HFFc6 (cell line): ENCODE data around the gene SPATA31C2. TPM values are rescaled to one million over a fixed set of nuclear protein-coding genes. Genes with fewer than 3 reads are reported as not detected.
A peak's percentile ranks its signal among the peaks of the same experiment; 100 is the strongest.

Experiments
- DNase-seq: peaks from one replicate; pipeline ENCODE4 v3.0.0-alpha.2; 2018
- H3K27ac Mint-ChIP-seq: 2 replicates; pipeline ENCODE4 v1.8.0; 2020; ENCODE audit warnings: mild to moderate bottlenecking, mixed read lengths
- H3K27me3 Mint-ChIP-seq: 2 replicates; pipeline ENCODE4 v1.8.0; 2021; ENCODE audit warnings: mild to moderate bottlenecking, moderate library complexity, mixed read lengths; ENCODE audit not compliant: insufficient read depth
- H3K36me3 Mint-ChIP-seq: 2 replicates; pipeline ENCODE4 v1.8.0; 2021; ENCODE audit warnings: low read depth, mixed read lengths
- H3K4me1 Mint-ChIP-seq: 2 replicates; pipeline ENCODE4 v1.8.0; 2020; ENCODE audit warnings: low read depth, mixed read lengths
- H3K4me3 Mint-ChIP-seq: 2 replicates; pipeline ENCODE4 v1.8.0; 2020; ENCODE audit warnings: mild to moderate bottlenecking, moderate library complexity, mixed read lengths
- H3K9me3 Mint-ChIP-seq: 2 replicates; pipeline ENCODE4 v1.8.0; 2020; ENCODE audit warnings: mild to moderate bottlenecking, mixed read lengths
- total RNA-seq, 6 experiments: library from RNA; stranded (reverse); fragmentation: NEBNext Ultra II Directional; extraction: Animal tissue kit (Norgen Biotek cat#: 25700); gene quantifications; 2 replicates in 1 of 6; 3 replicates in 5 of 6; pipeline ENCODE4 v1.2.3, GENCODE V29; 2021
- TF ChIP-seq, protein P1 (sequence below): fragments of 200-600 bp; sonication (generic); IDR thresholded peaks from 2 replicates; pipeline ENCODE4 v1.5.0; 2021; ENCODE audit warnings: antibody characterized with exemption, mild to moderate bottlenecking

SPATA31C2 gene
- total RNA-seq, 6 experiments from 2014 or later: not detected

DNA sequence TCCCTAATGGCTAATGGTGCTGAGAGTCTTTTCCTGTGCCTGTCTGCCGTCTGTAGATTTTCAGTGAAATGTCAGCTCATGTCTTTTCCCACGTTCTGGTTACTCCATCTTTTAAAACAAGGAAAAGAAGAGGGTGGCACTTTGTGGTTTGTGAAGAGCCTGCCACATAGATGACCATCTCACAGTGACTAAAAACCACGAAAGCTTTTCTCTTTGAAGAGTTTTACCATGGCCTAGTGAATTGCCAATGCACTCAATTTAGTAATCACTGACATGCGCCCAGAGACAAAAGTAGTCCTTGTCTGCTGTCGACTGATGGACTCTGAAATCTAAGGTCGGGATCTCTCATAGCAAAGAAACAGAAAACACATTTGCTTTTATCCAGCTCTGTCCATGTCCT is 50.4 kb downstream of the SPATA31C2 start:
- peaks cover 3% of the 10 kb centered on the region for H3K27me3 Mint-ChIP-seq
- H3K4me3 Mint-ChIP-seq: no peak overlapping the region
- TF ChIP-seq, protein P1, sequence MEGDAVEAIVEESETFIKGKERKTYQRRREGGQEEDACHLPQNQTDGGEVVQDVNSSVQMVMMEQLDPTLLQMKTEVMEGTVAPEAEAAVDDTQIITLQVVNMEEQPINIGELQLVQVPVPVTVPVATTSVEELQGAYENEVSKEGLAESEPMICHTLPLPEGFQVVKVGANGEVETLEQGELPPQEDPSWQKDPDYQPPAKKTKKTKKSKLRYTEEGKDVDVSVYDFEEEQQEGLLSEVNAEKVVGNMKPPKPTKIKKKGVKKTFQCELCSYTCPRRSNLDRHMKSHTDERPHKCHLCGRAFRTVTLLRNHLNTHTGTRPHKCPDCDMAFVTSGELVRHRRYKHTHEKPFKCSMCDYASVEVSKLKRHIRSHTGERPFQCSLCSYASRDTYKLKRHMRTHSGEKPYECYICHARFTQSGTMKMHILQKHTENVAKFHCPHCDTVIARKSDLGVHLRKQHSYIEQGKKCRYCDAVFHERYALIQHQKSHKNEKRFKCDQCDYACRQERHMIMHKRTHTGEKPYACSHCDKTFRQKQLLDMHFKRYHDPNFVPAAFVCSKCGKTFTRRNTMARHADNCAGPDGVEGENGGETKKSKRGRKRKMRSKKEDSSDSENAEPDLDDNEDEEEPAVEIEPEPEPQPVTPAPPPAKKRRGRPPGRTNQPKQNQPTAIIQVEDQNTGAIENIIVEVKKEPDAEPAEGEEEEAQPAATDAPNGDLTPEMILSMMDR: no peak
- H3K36me3 Mint-ChIP-seq: no peaks in the 10 kb centered on the region
- H3K27ac Mint-ChIP-seq: no peak overlapping the region
- H3K4me1 Mint-ChIP-seq: peaks cover 3% of the 10 kb centered on the region
- DNase-seq: no peak
- no peaks in the 10 kb centered on the region for H3K9me3 Mint-ChIP-seq

DNA sequence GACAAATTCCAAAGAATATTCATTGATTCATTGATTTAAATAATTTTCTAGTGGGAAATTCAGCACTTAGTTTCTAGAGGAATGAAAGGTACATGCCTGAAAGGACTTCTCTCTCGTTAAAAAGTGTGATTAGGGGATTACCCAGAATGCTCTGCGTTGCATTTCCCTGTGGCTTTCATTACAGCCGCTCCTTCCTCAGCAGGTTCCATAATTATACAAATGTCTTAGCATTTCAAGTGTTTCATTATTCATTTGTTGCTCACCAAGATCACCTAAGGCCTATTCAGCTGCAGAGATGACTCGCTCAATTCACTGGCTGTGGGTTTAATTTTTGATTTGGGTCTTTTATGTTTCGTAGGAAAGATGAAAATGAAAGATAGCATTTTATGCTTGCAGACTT is 52.8 kb downstream of the SPATA31C2 start:
- no peaks in the 10 kb centered on the region for H3K4me1 Mint-ChIP-seq
- H3K4me3 Mint-ChIP-seq: no peak overlapping the region
- no peak overlapping the region for H3K27ac Mint-ChIP-seq
- H3K27me3 Mint-ChIP-seq: peaks cover 11% of the 10 kb centered on the region
- DNase-seq: no peak
- no peaks in the 10 kb centered on the region for H3K36me3 Mint-ChIP-seq
- TF ChIP-seq, protein P1: no peak
- H3K9me3 Mint-ChIP-seq: no peaks in the 10 kb centered on the region

DNA sequence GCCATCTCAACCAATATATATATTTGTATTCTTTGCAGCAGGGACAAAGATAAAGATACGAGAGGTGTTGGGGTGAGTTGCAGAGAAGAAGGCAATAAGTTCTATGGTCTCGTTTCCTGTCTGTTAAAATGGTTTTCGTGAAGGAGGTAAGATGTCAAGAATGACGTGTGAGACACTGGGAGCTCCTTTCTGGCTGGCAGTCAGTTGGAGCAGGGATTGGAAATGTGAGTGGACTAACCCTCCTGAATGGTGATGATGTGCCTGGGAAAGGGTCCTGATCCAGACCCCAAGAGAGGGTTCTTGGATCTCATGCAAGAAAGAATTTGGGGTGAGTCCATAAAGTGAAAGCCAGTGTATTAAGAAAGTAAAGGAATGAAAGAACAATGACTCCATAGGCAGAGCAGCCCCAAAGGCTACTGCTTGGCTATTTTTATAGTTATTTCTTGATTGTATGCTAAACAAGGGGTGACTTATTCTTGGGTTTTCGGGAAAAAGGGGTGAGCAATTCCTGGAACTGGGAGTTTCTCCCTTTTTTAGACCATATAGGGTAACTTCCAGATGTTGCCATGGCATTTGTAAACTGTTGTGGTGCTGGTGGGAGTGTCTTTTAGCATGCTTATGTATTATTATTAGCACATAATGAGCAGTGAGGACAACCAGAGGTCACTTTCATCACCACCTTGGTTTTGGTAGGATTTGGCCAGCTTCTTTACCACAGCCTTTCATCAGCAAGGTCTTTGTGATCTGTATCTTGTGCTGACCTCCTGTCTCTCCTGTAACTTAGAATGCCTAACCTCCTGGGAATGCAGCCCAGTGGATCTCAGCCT is 53.7 kb downstream of the SPATA31C2 start:
- Mint-ChIP-seq H3K4me3 (no peak overlapping the region), H3K27me3 (peaks cover 11% of the 10 kb centered on the region), H3K27ac (no peak overlapping the region), H3K4me1 (no peaks in the 10 kb centered on the region), H3K36me3 (no peaks in the 10 kb centered on the region), H3K9me3 (no peaks in the 10 kb centered on the region)
- TF ChIP-seq, protein P1: no peak
- peak; percentile 14 for DNase-seq

Other genes with a start within 250 kb of the SPATA31C2 start
- gene SPATA31C1, start 220.5 kb downstream of the SPATA31C2 start, total RNA-seq: not detected
- gene CDK20, start 163.9 kb downstream of the SPATA31C2 start, total RNA-seq: 1 to 10 TPM; 3.4 to 4.3 (median 3.8) TPM
- gene SPIN1, start 250.0 kb upstream of the SPATA31C2 start, total RNA-seq: 100 to 1,000 TPM in 5 of 6 experiments, 10 to 100 TPM in 1; 97.2 to 131 (median 119) TPM